ENCODE data around the gene ORC4.

ORC4 gene

GRCh38 chr2:147925886-147926285 lies 94.7 kb downstream of the ORC4 start:
- no peak for DNase-seq

GRCh38 chr2:147924647-147925046 lies 95.9 kb downstream of the ORC4 start:
- no peak for DNase-seq

GRCh38 chr2:147923846-147924245 lies 96.7 kb downstream of the ORC4 start:
- DNase-seq = no peak

- DNase-seq = no peak
Measured at GRCh38 chr2:147917161-147917560, 103.4 kb downstream of the ORC4 start.

GRCh38 chr2:147916723-147917122 lies 103.8 kb downstream of the ORC4 start:
- peak; percentile 34 to 44 for DNase-seq

GRCh38 chr2:147916067-147916466 lies 104.5 kb downstream of the ORC4 start:
- no peak for DNase-seq

GRCh38 chr2:147913701-147914480 lies 106.6 kb downstream of the ORC4 start:
- peak; percentile 42 to 47 for DNase-seq

GRCh38 chr2:147910990-147911473 lies 109.5 kb downstream of the ORC4 start:
- peak; percentile 52 to 87 for DNase-seq

GRCh38 chr2:147909178-147909577 lies 111.4 kb downstream of the ORC4 start:
- no peak for DNase-seq

GRCh38 chr2:147904051-147904450 lies 116.5 kb downstream of the ORC4 start:
- DNase-seq = no peak

GRCh38 chr2:147888680-147889079 lies 131.9 kb downstream of the ORC4 start:
- peak; percentile 27 to 36 for DNase-seq

GRCh38 chr2:147886136-147886535 lies 134.4 kb downstream of the ORC4 start:
- no peak for DNase-seq

GRCh38 chr2:147884830-147885229 lies 135.7 kb downstream of the ORC4 start:
- DNase-seq = no peak

GRCh38 chr2:147882631-147883030 lies 137.9 kb downstream of the ORC4 start:
- DNase-seq = no peak

All from inflammatory macrophage treated with lipopolysaccharide for 1 hour (primary cell).